ENCODE results near the gene ARL5A.

DNA sequence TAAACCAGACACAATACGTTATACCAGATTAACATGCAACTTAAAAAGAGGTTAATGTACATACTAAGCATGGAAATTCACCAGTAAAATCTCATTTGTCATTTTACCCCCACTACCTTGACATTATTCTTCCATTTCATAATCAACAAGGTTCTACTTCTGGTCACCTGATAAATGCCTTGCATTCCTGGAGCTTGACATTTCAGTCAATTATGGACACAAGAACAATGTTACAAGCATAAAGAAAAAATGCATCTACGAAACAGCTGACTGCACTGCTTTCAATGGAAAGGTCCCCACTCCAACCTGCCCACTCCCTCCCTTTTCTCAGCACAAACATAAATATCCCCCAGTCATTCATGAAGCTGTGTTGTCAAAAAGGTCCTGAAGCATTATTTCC lies 31.4 kb downstream of the ARL5A start:
- TF ChIP-seq GATA3 (IDR thresholded peaks at IDR 0.05; ENCODE audit: low read depth, low read length) = no peak
- TF ChIP-seq GATA2 (IDR thresholded peaks at IDR 0.05; ENCODE audit: low read depth, low read length) = no peak
